PC-3 (cell line): Measurements from ENCODE around the gene VAV3. TPM values are rescaled to one million over a fixed set of nuclear protein-coding genes. Genes with fewer than 3 reads are reported as not detected.
A peak's percentile ranks its signal among the peaks of the same experiment; 100 is the strongest.

ENCODE experiments used
- ATAC-seq: fragments of 200-7000 bp; cut with Tn5 transposase; 2 replicates; pipeline ENCODE4 v1.9.1; 2020; ENCODE audit warnings: mild to moderate bottlenecking, moderate library complexity
- BruUV-seq: library from RNA; stranded (reverse); fragments of 400-500 nt; replicated peaks from 2 replicates; lab custom pipeline; 2021; lab: Mats Ljungman, UMichigan
- CTCF ChIA-PET: fragments of 300-600 bp; sonication (Branson Sonifier 250); formaldehyde crosslinking; loops from one replicate; lab custom pipeline; 2022; ENCODE audit warnings: antibody characterized with exemption; lab: Charles Lee
- POLR2A ChIA-PET: fragments of 300-600 bp; sonication (Branson Sonifier 250); formaldehyde crosslinking; loops from one replicate; lab custom pipeline; 2022; ENCODE audit warnings: antibody characterized with exemption; ENCODE audit not compliant: unreplicated experiment; lab: Charles Lee
- DNase-seq: peaks from one replicate; pipeline ENCODE4 v3.0.0-alpha.2; 2015
- H2AFZ ChIP-seq: fragments of 300-600 bp; sonication (generic); 2 replicates; pipeline ENCODE4 v1.6.0; 2016; ENCODE audit warnings: antibody characterized with exemption, low read length
- H3F3A ChIP-seq: fragments of 300-600 bp; sonication (generic); one replicate; pipeline ENCODE4 v1.6.0; 2017; ENCODE audit warnings: antibody characterized with exemption, low read length, control low read depth, mild to moderate bottlenecking; ENCODE audit not compliant: unreplicated experiment
- H3K27ac ChIP-seq: fragments of 300-600 bp; sonication (generic); 2 replicates; pipeline ENCODE4 v1.5.1; 2016; ENCODE audit warnings: mild to moderate bottlenecking, low read length
- H3K27me3 ChIP-seq: fragments of 300-600 bp; sonication (generic); 2 replicates; pipeline ENCODE4 v1.6.1; 2016; ENCODE audit warnings: low read length, mixed read lengths
- H3K36me3 ChIP-seq: fragments of 300-600 bp; sonication (generic); 2 replicates; pipeline ENCODE4 v1.6.1; 2016; ENCODE audit warnings: low read depth, mixed run types, low read length, mixed read lengths
- H3K4me1 ChIP-seq: fragments of 300-600 bp; sonication (generic); 2 replicates; pipeline ENCODE4 v1.5.1; 2016; ENCODE audit warnings: low read length; ENCODE audit not compliant: insufficient read depth
- H3K4me2 ChIP-seq: fragments of 300-600 bp; sonication (generic); 2 replicates; pipeline ENCODE4 v1.6.0; 2016; ENCODE audit warnings: low read length
- H3K4me3 ChIP-seq: fragments of 300-600 bp; sonication (generic); 2 replicates; pipeline ENCODE4 v1.5.1; 2016; ENCODE audit warnings: mild to moderate bottlenecking, low read length, mixed read lengths
- H3K79me2 ChIP-seq: fragments of 300-600 bp; sonication (generic); 2 replicates; pipeline ENCODE4 v1.6.1; 2017; ENCODE audit warnings: low read length, mixed read lengths
- H3K9ac ChIP-seq: fragments of 300-600 bp; sonication (generic); 2 replicates; pipeline ENCODE4 v1.6.0; 2016; ENCODE audit warnings: mild to moderate bottlenecking, low read length
- H3K9me2 ChIP-seq: fragments of 300-600 bp; sonication (generic); replicated peaks from 2 replicates; pipeline ENCODE4 v1.6.1; 2016; ENCODE audit warnings: mixed run types, low read length, mixed read lengths
- H3K9me3 ChIP-seq: fragments of 300-600 bp; sonication (generic); 2 replicates; pipeline ENCODE4 v1.6.1; 2016; ENCODE audit warnings: low read length, mixed read lengths
- H4K20me1 ChIP-seq: fragments of 300-600 bp; sonication (generic); 2 replicates; pipeline ENCODE4 v1.6.1; 2016; ENCODE audit warnings: low read length, mixed read lengths
- CTCF ChIP-seq: fragments of 300-600 bp; sonication (generic); conservative IDR thresholded peaks from 2 replicates; pipeline ENCODE4 v1.5.1; 2017; ENCODE audit warnings: antibody characterized with exemption, low read depth, mild to moderate bottlenecking, low read length
- EZH2 ChIP-seq: fragments of 300-600 bp; sonication (generic); IDR thresholded peaks from one replicate; pipeline ENCODE4 v1.6.1; 2017; ENCODE audit warnings: antibody characterized with exemption, mild to moderate bottlenecking, low read length; ENCODE audit not compliant: unreplicated experiment
- EZH2phosphoT487 ChIP-seq: fragments of 300-600 bp; sonication (generic); IDR thresholded peaks from 2 replicates; pipeline ENCODE4 v1.6.1; 2018; ENCODE audit warnings: mild to moderate bottlenecking, antibody characterized with exemption, low read length, borderline replicate concordance
- intact Hi-C: fragments of 100-400 bp; cut with micrococcal nuclease; formaldehyde crosslinking; loops from 2 replicates; pipeline ENCODE4 v1.9.0; 2023
- total RNA-seq: library from RNA; depleted of rRNA; stranded (reverse); fragments of >200 nt; gene quantifications from 2 replicates; pipeline ENCODE4 v1.2.3, GENCODE V29; 2014

The VAV3 gene
- total RNA-seq, 1 experiment from 2014 or later: 0.73 TPM

- H3F3A ChIP-seq: no peaks in the 10 kb centered on the region
- no peak overlapping the region for H3K4me2 ChIP-seq
- ATAC-seq (no peak), DNase-seq (no peak)
- H4K20me1 ChIP-seq: no peaks in the 10 kb centered on the region
- H3K36me3 ChIP-seq: no peaks in the 10 kb centered on the region
- POLR2A ChIA-PET: no interaction called here
- no peak overlapping the region for H3K4me3 ChIP-seq
- intact Hi-C loops: loop anchor here (5.0 kb wide), 1 partner anchor 38 kb away; no protein-coding TSS in a partner anchor
- H3K79me2 ChIP-seq: no peaks in the 10 kb centered on the region
- TF ChIP-seq EZH2 (no peak), EZH2phosphoT487 (no peak), CTCF (no peak)
- CTCF ChIA-PET: no interaction called here
- H3K9me2 ChIP-seq: no peaks in the 10 kb centered on the region
- no peaks in the 10 kb centered on the region for H3K9me3 ChIP-seq
- no peak overlapping the region for H3K9ac ChIP-seq
- H3K4me1 ChIP-seq: peaks cover 33% of the 10 kb centered on the region
- no peak overlapping the region for H3K27ac ChIP-seq
- no peaks in the 10 kb centered on the region for H3K27me3 ChIP-seq
- H2AFZ ChIP-seq: no peak overlapping the region
- no TSS peak for BruUV-seq
Observed at GRCh38 chr1:107570768-107571167, 394.2 kb downstream of the VAV3 start.

GRCh38 chr1:107563441-107563840, 401.5 kb downstream of the VAV3 start:
- TF ChIP-seq EZH2 (no peak), CTCF (no peak), EZH2phosphoT487 (no peak)
- Histone ChIP-seq H3F3A (no peaks in the 10 kb centered on the region), H3K4me2 (no peak overlapping the region), H3K27ac (no peak overlapping the region), H3K4me3 (no peak overlapping the region), H3K79me2 (no peaks in the 10 kb centered on the region), H3K4me1 (peaks cover 6% of the 10 kb centered on the region; the same call in 1 of the 2 replicates), H4K20me1 (no peaks in the 10 kb centered on the region), H3K36me3 (no peaks in the 10 kb centered on the region), H3K9me3 (no peaks in the 10 kb centered on the region), H3K9me2 (no peaks in the 10 kb centered on the region), H3K27me3 (no peaks in the 10 kb centered on the region), H2AFZ (no peak overlapping the region), H3K9ac (no peak overlapping the region)
- intact Hi-C loops: no loop called here
- ATAC-seq (no peak), DNase-seq (no peak)
- ChIA-PET POLR2A (no interaction called here), CTCF (no interaction called here)
- no TSS peak for BruUV-seq

GRCh38 chr1:107559881-107560280, 405.1 kb downstream of the VAV3 start:
- CTCF ChIA-PET: no interaction called here
- no peaks in the 10 kb centered on the region for H3K36me3 ChIP-seq
- H4K20me1 ChIP-seq: no peaks in the 10 kb centered on the region
- H2AFZ ChIP-seq: no peak overlapping the region
- intact Hi-C loops: no loop called here
- ATAC-seq: peak; percentile 78
- no peaks in the 10 kb centered on the region for H3K27me3 ChIP-seq
- no peak for TF ChIP-seq EZH2
- no peaks in the 10 kb centered on the region for H3K79me2 ChIP-seq
- H3K9me2 ChIP-seq: no peaks in the 10 kb centered on the region
- no peak overlapping the region for H3K4me2 ChIP-seq
- H3K4me1 ChIP-seq: peaks cover 6% of the 10 kb centered on the region; the same call in 1 of the 2 replicates
- no peak overlapping the region for H3K4me3 ChIP-seq
- H3K27ac ChIP-seq: no peak overlapping the region
- POLR2A ChIA-PET: no interaction called here
- H3F3A ChIP-seq: no peaks in the 10 kb centered on the region
- no peaks in the 10 kb centered on the region for H3K9me3 ChIP-seq
- BruUV-seq: no TSS peak
- peak; percentile 58 for DNase-seq
- H3K9ac ChIP-seq: no peak overlapping the region
